GM12864 (cell line): ENCODE measurements around the gene AFM.
A peak's percentile ranks its signal among the peaks of the same experiment; 100 is the strongest.

ENCODE experiments used
- DNase-seq: peaks from one replicate; pipeline ENCODE4 v3.0.0-alpha.2; 2011; ENCODE audit warnings: low read depth
- H3K4me3 ChIP-seq: 2 replicates; pipeline ENCODE4 v1.5.1; 2011; ENCODE audit warnings: mild to moderate bottlenecking, low read depth, low read length, control low read depth
- TF ChIP-seq, protein P1 (sequence below): IDR thresholded peaks from 2 replicates; pipeline ENCODE4 v1.5.1; 2011; ENCODE audit warnings: low read depth, mild to moderate bottlenecking, moderate library complexity, low read length, control low read depth, inconsistent platforms; ENCODE audit errors: missing control alignments

AFM gene

DNA sequence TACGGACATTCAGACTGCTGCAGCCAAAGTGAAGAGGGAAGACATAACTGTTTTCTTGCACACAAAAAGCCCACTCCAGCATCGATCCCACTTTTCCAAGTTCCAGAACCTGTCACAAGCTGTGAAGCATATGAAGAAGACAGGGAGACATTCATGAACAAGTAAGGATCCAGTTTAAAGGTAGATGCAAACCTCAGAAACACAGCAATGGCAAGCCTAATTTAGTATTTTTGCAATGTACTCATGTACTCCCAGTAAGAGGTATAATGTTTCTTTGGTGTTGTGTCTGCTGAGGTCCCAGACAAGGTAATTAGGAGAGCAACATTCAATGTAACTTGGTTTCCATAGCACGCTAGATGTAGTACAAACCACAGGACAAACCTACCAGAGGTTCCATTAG is 40.9 kb upstream of the AFM start:
- DNase-seq, result no peak
- H3K4me3 ChIP-seq, result no peak overlapping the region
- TF ChIP-seq, protein P1, sequence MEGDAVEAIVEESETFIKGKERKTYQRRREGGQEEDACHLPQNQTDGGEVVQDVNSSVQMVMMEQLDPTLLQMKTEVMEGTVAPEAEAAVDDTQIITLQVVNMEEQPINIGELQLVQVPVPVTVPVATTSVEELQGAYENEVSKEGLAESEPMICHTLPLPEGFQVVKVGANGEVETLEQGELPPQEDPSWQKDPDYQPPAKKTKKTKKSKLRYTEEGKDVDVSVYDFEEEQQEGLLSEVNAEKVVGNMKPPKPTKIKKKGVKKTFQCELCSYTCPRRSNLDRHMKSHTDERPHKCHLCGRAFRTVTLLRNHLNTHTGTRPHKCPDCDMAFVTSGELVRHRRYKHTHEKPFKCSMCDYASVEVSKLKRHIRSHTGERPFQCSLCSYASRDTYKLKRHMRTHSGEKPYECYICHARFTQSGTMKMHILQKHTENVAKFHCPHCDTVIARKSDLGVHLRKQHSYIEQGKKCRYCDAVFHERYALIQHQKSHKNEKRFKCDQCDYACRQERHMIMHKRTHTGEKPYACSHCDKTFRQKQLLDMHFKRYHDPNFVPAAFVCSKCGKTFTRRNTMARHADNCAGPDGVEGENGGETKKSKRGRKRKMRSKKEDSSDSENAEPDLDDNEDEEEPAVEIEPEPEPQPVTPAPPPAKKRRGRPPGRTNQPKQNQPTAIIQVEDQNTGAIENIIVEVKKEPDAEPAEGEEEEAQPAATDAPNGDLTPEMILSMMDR, result no peak

DNA sequence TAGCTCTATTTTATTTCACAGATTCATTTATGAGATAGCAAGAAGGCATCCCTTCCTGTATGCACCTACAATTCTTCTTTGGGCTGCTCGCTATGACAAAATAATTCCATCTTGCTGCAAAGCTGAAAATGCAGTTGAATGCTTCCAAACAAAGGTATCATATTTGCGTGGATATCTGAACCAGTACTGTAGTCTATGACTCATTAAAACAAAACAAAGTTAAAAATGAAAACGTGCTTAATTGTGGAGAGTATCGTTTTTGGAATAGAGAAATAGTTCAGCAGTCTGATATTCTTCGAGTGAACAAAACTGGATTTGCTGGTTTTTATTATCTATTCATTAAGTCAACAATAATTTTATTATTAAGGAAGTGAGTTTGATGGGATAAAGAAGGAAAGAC is 39.3 kb upstream of the AFM start:
- H3K4me3 ChIP-seq, result no peak overlapping the region
- DNase-seq, result no peak

DNA sequence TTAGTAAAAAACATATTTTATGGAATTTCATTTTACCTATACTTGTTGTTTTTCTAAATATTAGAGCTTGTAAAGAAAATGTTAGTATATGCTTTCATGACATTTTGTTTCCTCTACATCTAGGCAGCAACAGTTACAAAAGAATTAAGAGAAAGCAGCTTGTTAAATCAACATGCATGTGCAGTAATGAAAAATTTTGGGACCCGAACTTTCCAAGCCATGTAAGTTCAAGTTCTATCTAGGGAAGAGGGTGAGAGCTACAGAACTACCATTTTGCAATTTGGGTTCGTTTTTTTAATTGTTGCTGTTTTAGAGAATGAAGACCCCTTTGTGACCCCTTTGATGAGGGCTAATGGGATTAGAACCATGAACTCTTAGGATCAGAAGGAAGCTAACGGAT is 38.3 kb upstream of the AFM start:
- TF ChIP-seq, protein P1, result no peak
- DNase-seq, result no peak
- no peak overlapping the region for H3K4me3 ChIP-seq

More for the DNA sequence above, 39.3 kb upstream of the AFM start:
- TF ChIP-seq, protein P1, result no peak

DNA sequence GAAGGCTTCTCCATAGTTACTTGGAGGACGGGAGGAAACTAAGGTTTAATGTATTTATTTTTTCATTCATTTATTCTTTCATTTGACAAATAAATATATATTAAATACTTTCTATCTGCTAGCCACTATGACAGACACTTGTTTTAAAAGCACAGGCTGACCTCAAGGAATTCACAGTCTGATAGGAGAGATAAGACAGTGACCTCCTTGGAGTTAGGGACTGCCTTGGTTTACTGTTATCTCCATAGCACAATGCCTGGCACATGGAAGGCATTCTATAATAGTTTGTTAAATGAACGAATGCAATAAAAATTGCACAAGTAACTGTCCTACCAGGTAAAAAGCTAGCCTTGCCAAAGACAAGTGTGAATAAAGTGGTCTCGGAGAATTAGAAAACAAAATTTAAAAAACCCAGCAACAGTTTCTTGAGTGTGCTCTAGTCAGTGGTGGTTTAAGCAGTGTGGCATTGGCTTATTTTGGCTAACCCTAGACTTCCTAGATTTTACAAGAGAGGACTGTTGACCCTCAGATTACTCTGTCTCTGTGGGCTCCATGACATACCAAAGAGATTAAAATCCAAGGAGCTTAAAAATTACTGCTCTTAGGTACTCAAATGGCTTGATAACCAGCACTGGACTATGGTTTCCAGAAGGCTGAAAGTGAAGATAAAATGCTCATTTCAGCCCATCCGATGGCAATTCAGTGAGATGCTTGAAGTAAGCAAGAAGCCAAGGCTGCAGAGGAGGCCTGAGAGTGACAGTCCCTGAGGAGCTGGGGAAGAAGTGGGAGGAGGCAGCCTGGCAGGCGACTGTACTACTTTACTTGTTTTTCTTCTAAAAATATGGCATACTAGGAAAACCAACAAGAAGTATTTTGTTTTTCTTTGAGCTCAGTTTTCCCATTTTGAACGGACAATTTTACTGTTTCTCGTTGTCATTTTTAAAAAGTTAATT is 35.9 kb upstream of the AFM start:
- TF ChIP-seq, protein P1, result no peak
- H3K4me3 ChIP-seq, result no peak overlapping the region
- no peak for DNase-seq

DNA sequence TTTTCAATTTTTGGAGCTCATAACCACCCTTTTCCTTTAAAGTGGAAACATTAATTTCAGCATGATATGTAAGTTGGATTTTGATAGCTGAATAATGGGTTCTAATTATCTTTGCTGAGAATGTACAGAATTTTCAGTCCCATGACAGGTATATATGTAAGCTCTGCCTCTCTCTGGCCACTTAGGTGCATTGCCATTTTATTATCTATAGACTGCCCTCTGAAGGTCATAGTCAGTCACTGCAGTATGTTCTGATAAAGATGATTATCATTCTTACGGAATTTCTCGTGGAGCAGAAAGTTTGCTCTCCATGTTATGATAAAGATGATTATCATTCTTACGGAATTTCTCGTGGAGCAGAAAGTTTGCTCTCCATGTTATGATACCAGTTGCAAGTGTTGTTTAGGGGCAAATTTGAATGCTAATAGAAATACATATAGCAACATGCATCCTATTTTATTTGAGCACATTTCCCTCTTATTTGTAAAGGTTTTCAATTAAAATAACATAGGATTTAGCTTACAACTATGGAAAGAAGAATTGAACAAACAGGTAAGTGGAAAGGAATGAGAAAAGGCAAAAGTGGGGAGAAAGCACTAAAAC is 35.1 kb upstream of the AFM start:
- no peak overlapping the region for H3K4me3 ChIP-seq
- peak; percentile 18 for DNase-seq
- TF ChIP-seq, protein P1, result peak; percentile 70

DNA sequence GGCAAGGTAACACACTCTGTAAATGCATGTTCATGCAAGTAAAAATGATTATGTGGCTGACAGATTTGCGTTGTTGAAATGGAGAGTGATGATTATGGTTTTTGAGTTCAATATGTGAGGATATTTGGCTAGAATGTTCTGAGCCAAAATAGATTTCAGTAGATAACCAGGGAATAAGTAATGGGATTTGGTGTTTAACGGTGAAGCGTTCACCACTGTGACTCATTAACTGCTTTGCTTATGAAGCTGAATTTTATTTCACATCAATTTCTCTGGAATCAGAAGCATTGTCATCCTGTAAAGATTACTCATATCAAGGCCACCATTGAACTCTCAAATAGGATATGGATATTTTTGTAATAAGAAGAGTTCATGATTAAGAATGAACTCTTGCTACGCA is 33.9 kb upstream of the AFM start:
- TF ChIP-seq, protein P1, result no peak
- no peak overlapping the region for H3K4me3 ChIP-seq
- no peak for DNase-seq
